MM.1S (cell line): ENCODE data around the gene TNPO3.

Experiments
- CTCF ChIP-seq: fragments of 300-600 bp; sonication (generic); IDR thresholded peaks from 2 replicates; pipeline ENCODE4 v1.5.1; 2016; ENCODE audit warnings: antibody characterized with exemption, low read length, mixed read lengths
- EZH2 ChIP-seq: fragments of 300-600 bp; sonication (generic); optimal IDR thresholded peaks from 2 replicates; pipeline ENCODE3; 2017; ENCODE audit warnings: low read depth, mild to moderate bottlenecking, antibody characterized with exemption, low read length, mixed read lengths
- EZH2phosphoT487 ChIP-seq: fragments of 300-600 bp; sonication (generic); IDR thresholded peaks from 2 replicates; pipeline ENCODE4 v1.6.1; 2018; ENCODE audit warnings: antibody characterized with exemption, low read length

- TF ChIP-seq EZH2phosphoT487, result no peak
- no peak for TF ChIP-seq CTCF
- TF ChIP-seq EZH2, result no peak
Measured at GRCh38 chr7:128920913-128921582, 133.9 kb downstream of the TNPO3 start.
